Measurements from ENCODE around the gene APBA1. TPM values are rescaled to one million over a fixed set of nuclear protein-coding genes. Genes with fewer than 3 reads are reported as not detected.

APBA1 gene
- polyA plus RNA-seq, 1 donor (not counting 4 experiments of a cell fraction or from before 2014, with no cell fraction given): 0.66 TPM

DNA sequence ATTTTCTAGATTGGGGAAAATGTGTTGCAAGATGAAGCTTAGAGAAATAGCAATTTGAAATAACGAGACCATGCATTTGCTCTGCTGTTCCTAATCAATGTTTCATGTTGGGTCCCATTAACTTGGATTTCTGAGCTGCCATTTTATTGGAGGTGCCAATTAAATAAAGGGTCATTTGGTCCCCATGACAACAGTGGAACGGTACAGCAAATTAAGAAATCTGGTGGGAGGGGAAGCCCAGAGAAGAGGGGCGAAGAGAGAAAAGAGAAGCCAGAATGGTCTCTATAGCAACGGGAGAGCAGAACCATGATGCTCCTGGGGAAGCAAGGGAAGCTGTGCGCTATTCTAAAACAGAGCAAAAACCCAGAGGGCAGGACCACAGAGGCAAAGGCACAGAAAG is 226.9 kb downstream of the APBA1 start:
- TF ChIP-seq, protein P1, sequence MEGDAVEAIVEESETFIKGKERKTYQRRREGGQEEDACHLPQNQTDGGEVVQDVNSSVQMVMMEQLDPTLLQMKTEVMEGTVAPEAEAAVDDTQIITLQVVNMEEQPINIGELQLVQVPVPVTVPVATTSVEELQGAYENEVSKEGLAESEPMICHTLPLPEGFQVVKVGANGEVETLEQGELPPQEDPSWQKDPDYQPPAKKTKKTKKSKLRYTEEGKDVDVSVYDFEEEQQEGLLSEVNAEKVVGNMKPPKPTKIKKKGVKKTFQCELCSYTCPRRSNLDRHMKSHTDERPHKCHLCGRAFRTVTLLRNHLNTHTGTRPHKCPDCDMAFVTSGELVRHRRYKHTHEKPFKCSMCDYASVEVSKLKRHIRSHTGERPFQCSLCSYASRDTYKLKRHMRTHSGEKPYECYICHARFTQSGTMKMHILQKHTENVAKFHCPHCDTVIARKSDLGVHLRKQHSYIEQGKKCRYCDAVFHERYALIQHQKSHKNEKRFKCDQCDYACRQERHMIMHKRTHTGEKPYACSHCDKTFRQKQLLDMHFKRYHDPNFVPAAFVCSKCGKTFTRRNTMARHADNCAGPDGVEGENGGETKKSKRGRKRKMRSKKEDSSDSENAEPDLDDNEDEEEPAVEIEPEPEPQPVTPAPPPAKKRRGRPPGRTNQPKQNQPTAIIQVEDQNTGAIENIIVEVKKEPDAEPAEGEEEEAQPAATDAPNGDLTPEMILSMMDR (optimal IDR thresholded peaks at IDR 0.05 in 1 of 3, IDR thresholded peaks at IDR 0.05 in 1 of 3, conservative IDR thresholded peaks at IDR 0.05 in 1 of 3; ENCODE audit: extremely low read depth in 1 of 3, insufficient read depth in 2 of 3, low read length in 3 of 3): no peak
- no peak for TF ChIP-seq EZH2 (IDR thresholded peaks at IDR 0.05; ENCODE audit: low read length)
- Histone ChIP-seq H3K79me2 (ENCODE audit: control insufficient read depth, insufficient read depth, low read length) (no peaks in the 10 kb centered on the region), H2AFZ (ENCODE audit: control insufficient read depth, low read length) (no peak overlapping the region), H3K27ac (ENCODE audit: control insufficient read depth, insufficient read depth, low read length) (no peak overlapping the region), H3K27me3 (ENCODE audit: control insufficient read depth, extremely low read depth, insufficient read depth, low read length) (no peaks in the 10 kb centered on the region), H3K4me1 (ENCODE audit: control insufficient read depth, extremely low read depth, insufficient read depth, low read length) (no peaks in the 10 kb centered on the region), H3K9me1 (ENCODE audit: control insufficient read depth, extremely low read depth, insufficient read depth, low read length) (no peaks in the 10 kb centered on the region), H3K9ac (ENCODE audit: control insufficient read depth, extremely low read depth, insufficient read depth, low read length) (no peak overlapping the region), H4K20me1 (ENCODE audit: control insufficient read depth, extremely low read depth, insufficient read depth, low read length) (no peaks in the 10 kb centered on the region), H3K4me2 (ENCODE audit: control insufficient read depth, extremely low read depth, insufficient read depth, low read depth, low read length) (no peak overlapping the region), H3K36me3 (ENCODE audit: control insufficient read depth in 2 of 2, extremely low read depth in 1 of 2, insufficient read depth in 2 of 2, low read length in 2 of 2) (no peaks in the 10 kb centered on the region), H3K4me3 (ENCODE audit: control insufficient read depth in 2 of 3, extremely low read depth in 1 of 3, insufficient read depth in 2 of 3, low read depth in 1 of 3, low read length in 3 of 3) (no peak overlapping the region), H3K9me3 (ENCODE audit: control insufficient read depth, low read depth, low read length) (no peaks in the 10 kb centered on the region)
- no peak for FAIRE-seq
- no peak for DNase-seq (ENCODE audit: low read depth, low spot score)
- dilution Hi-C loops (cut with MboI; ENCODE audit: extremely low pct_ligation_motif_present, low sequenced_read_pairs): loop anchor here (25.0 kb wide), 1 partner anchor 92 kb away; no protein-coding TSS in a partner anchor

DNA sequence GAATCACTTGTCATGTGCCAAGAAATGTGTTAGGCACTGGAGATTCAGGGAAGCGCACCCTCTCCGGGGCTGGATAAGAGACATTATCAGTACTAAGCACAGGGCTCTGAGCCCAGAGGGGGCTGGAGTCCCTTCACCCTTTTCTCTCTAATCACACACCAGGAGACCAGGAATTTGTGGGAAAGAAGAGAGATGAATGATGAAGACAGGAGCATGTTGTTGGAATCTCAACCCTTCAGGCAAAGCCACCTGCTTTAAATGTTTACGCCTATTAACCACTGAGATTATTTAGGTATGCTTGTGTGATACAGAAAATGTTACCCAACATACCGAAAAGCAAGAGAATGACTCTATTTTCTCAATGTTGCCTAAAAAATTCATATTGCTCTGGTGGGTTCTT is 227.4 kb downstream of the APBA1 start:
- H3K4me1 ChIP-seq (ENCODE audit: control insufficient read depth, extremely low read depth, insufficient read depth, low read length): no peaks in the 10 kb centered on the region
- no peaks in the 10 kb centered on the region for H3K79me2 ChIP-seq (ENCODE audit: control insufficient read depth, insufficient read depth, low read length)
- H3K9me3 ChIP-seq (ENCODE audit: control insufficient read depth, low read depth, low read length): no peaks in the 10 kb centered on the region
- no peak for DNase-seq (ENCODE audit: low read depth, low spot score)
- H3K4me2 ChIP-seq (ENCODE audit: control insufficient read depth, extremely low read depth, insufficient read depth, low read depth, low read length): no peak overlapping the region
- dilution Hi-C loops (cut with MboI; ENCODE audit: extremely low pct_ligation_motif_present, low sequenced_read_pairs): loop anchor here (25.0 kb wide), 1 partner anchor 93 kb away; no protein-coding TSS in a partner anchor
- no peak overlapping the region for H2AFZ ChIP-seq (ENCODE audit: control insufficient read depth, low read length)
- no peak overlapping the region for H3K27ac ChIP-seq (ENCODE audit: control insufficient read depth, insufficient read depth, low read length)
- no peaks in the 10 kb centered on the region for H4K20me1 ChIP-seq (ENCODE audit: control insufficient read depth, extremely low read depth, insufficient read depth, low read length)
- no peak for TF ChIP-seq EZH2 (IDR thresholded peaks at IDR 0.05; ENCODE audit: low read length)
- TF ChIP-seq, protein P1 (optimal IDR thresholded peaks at IDR 0.05 in 1 of 3, IDR thresholded peaks at IDR 0.05 in 1 of 3, conservative IDR thresholded peaks at IDR 0.05 in 1 of 3; ENCODE audit: extremely low read depth in 1 of 3, insufficient read depth in 2 of 3, low read length in 3 of 3): no peak
- H3K9me1 ChIP-seq (ENCODE audit: control insufficient read depth, extremely low read depth, insufficient read depth, low read length): no peaks in the 10 kb centered on the region
- no peaks in the 10 kb centered on the region for H3K36me3 ChIP-seq (ENCODE audit: control insufficient read depth in 2 of 2, extremely low read depth in 1 of 2, insufficient read depth in 2 of 2, low read length in 2 of 2)
- H3K4me3 ChIP-seq (ENCODE audit: control insufficient read depth in 2 of 3, extremely low read depth in 1 of 3, insufficient read depth in 2 of 3, low read depth in 1 of 3, low read length in 3 of 3): no peak overlapping the region
- FAIRE-seq: no peak
- no peak overlapping the region for H3K9ac ChIP-seq (ENCODE audit: control insufficient read depth, extremely low read depth, insufficient read depth, low read length)
- H3K27me3 ChIP-seq (ENCODE audit: control insufficient read depth, extremely low read depth, insufficient read depth, low read length): no peaks in the 10 kb centered on the region

Measured in keratinocyte (primary cell).